CD14-positive monocyte (primary cell): ENCODE measurements around the gene IRAK1. TPM values are rescaled to one million over a fixed set of nuclear protein-coding genes. Genes with fewer than 3 reads are reported as not detected.

ENCODE experiments used
- DNase-seq, 3 donors: peaks; one replicate each; pipeline ENCODE4 v3.0.0-alpha.2; 2011 to 2022
- H2AFZ ChIP-seq: 2 replicates; pipeline ENCODE4 v1.6.0; 2012; ENCODE audit warnings: mild to moderate bottlenecking, low read depth, low read length, inconsistent platforms; ENCODE audit not compliant: insufficient read depth, poor library complexity, severe bottlenecking
- H3K27ac ChIP-seq, 2 donors: 1 replicate in 1 of 2; 2 replicates in 1 of 2; pipeline ENCODE4 v1.5.1; 2012 to 2013; ENCODE audit warnings: low read length in 2 of 2, control low read depth in 1 of 2, inconsistent platforms in 1 of 2, low read depth in 1 of 2, mild to moderate bottlenecking in 1 of 2
- H3K27me3 ChIP-seq, 2 donors: one replicate each; pipeline versions ENCODE4 v1.6.0 to v1.6.1; 2011 to 2013; ENCODE audit warnings: low read length in 2 of 2; ENCODE audit not compliant: control insufficient read depth in 2 of 2, insufficient read depth in 2 of 2
- H3K36me3 ChIP-seq, 2 donors: replicated peaks in 1 of 2; 1 replicate in 1 of 2; 2 replicates in 1 of 2; pipeline versions ENCODE4 v1.5.1 to v1.6.1; 2012 to 2013; ENCODE audit warnings: low read length in 2 of 2, control low read depth in 1 of 2, inconsistent platforms in 1 of 2, mild to moderate bottlenecking in 1 of 2; ENCODE audit not compliant: insufficient read depth in 2 of 2, control insufficient read depth in 1 of 2
- H3K4me1 ChIP-seq, 2 donors: 1 replicate in 1 of 2; 2 replicates in 1 of 2; pipeline versions ENCODE4 v1.5.1 to v1.6.1; 2012 to 2013; ENCODE audit warnings: low read length in 2 of 2, control low read depth in 1 of 2, inconsistent platforms in 1 of 2, mild to moderate bottlenecking in 1 of 2, moderate library complexity in 1 of 2; ENCODE audit not compliant: insufficient read depth in 2 of 2, control insufficient read depth in 1 of 2
- H3K4me2 ChIP-seq: replicated peaks from 2 replicates; pipeline ENCODE3; 2012; ENCODE audit warnings: low read length, moderate library complexity, mild to moderate bottlenecking; ENCODE audit not compliant: poor library complexity, severe bottlenecking; ENCODE audit errors: extremely low read depth
- H3K4me3 ChIP-seq, 3 experiments: fragments of 200-600 bp in 1 of 3; sonication (generic) in 1 of 3; replicated peaks in 1 of 3; 1 replicate in 2 of 3; 2 replicates in 1 of 3; pipeline ENCODE4 v1.5.1; 2011 to 2013; ENCODE audit warnings: low read length in 3 of 3, mild to moderate bottlenecking in 3 of 3, control low read depth in 2 of 3, low read depth in 2 of 3, inconsistent platforms in 1 of 3, moderate library complexity in 1 of 3
- H3K79me2 ChIP-seq: 2 replicates; pipeline ENCODE4 v1.6.0; 2012; ENCODE audit warnings: mild to moderate bottlenecking, control low read depth, inconsistent platforms, low read length, moderate library complexity; ENCODE audit not compliant: insufficient read depth
- H3K9ac ChIP-seq: 2 replicates; pipeline ENCODE4 v1.6.0; 2017; ENCODE audit warnings: low read length, mild to moderate bottlenecking; ENCODE audit not compliant: insufficient read depth, poor library complexity, severe bottlenecking
- H3K9me3 ChIP-seq, 2 donors: replicated peaks in 1 of 2; 1 replicate in 1 of 2; 2 replicates in 1 of 2; pipeline versions ENCODE4 v1.5.1 to v1.6.1; 2012 to 2013; ENCODE audit warnings: low read length in 2 of 2, control low read depth in 1 of 2; ENCODE audit not compliant: control insufficient read depth in 1 of 2, insufficient read depth in 1 of 2
- H4K20me1 ChIP-seq: 2 replicates; pipeline ENCODE4 v1.6.0; 2012; ENCODE audit warnings: mild to moderate bottlenecking, low read length, control low read depth, moderate library complexity; ENCODE audit not compliant: insufficient read depth
- H3K27ac Mint-ChIP-seq, 7 donors: one replicate each; pipeline ENCODE4 v1.8.0; 2020; ENCODE audit warnings: mild to moderate bottlenecking in 7 of 7, mixed read lengths in 7 of 7, moderate library complexity in 6 of 7, inconsistent platforms in 2 of 7
- H3K27me3 Mint-ChIP-seq, 3 donors: one replicate each; pipeline ENCODE4 v1.8.0; 2021 to 2022; ENCODE audit warnings: low read depth in 3 of 3, mild to moderate bottlenecking in 3 of 3, mixed read lengths in 3 of 3, moderate library complexity in 3 of 3, inconsistent platforms in 1 of 3
- H3K36me3 Mint-ChIP-seq, 2 donors: one replicate each; pipeline ENCODE4 v1.8.0; 2020; ENCODE audit warnings: mixed read lengths in 2 of 2, inconsistent platforms in 1 of 2, mild to moderate bottlenecking in 1 of 2
- H3K4me1 Mint-ChIP-seq: one replicate; pipeline ENCODE4 v1.8.0; 2020; ENCODE audit warnings: mild to moderate bottlenecking, mixed read lengths
- H3K4me3 Mint-ChIP-seq, 2 donors: one replicate each; pipeline ENCODE4 v1.8.0; 2020; ENCODE audit warnings: mild to moderate bottlenecking in 2 of 2, mixed read lengths in 2 of 2, moderate library complexity in 1 of 2
- H3K9me3 Mint-ChIP-seq, 7 donors: one replicate each; pipeline ENCODE4 v1.8.0; 2020 to 2022; ENCODE audit warnings: mixed read lengths in 7 of 7, mild to moderate bottlenecking in 6 of 7, moderate library complexity in 6 of 7, inconsistent platforms in 2 of 7
- CTCF ChIP-seq: fragments of 200-600 bp; IDR thresholded peaks from one replicate; pipeline ENCODE4 v1.8.0; 2022; ENCODE audit warnings: antibody characterized with exemption, mild to moderate bottlenecking
- WGBS: methylation state at CpG from one replicate; pipeline ENCODE4 v1.1.5; 2013; ENCODE audit warnings: missing lambda C conversion rate; ENCODE audit not compliant: insufficient coverage; 5-methylcytosine and 5-hydroxymethylcytosine counted together
- intact Hi-C, 2 donors: fragments of 100-400 bp; cut with micrococcal nuclease; formaldehyde crosslinking; loops; one replicate each; pipeline versions ENCODE4 v1.15.0 to v1.15.1; 2023
- polyA plus RNA-seq, 3 donors: library from polyadenylated mRNA; depleted of rRNA in 1 of 3; unstranded in 2 of 3; stranded (reverse) in 1 of 3; fragments of 300-500 nt in 2 of 3; fragments of >200 nt in 1 of 3; fragmentation: Illumina TruSeq in 2 of 3; gene quantifications; 1 replicate in 2 of 3; 2 replicates in 1 of 3; pipeline ENCODE4 v1.2.3, GENCODE V29; 2012 to 2021

Gene IRAK1
- polyA plus RNA-seq, 3 donors: 47.8 to 109 (median 49.5) TPM

- H3K4me3 Mint-ChIP-seq: no peak overlapping the region
- intact Hi-C loops: no loop called here
- Histone ChIP-seq H3K4me1 (peaks cover 1 to 3% of the 10 kb centered on the region in 2 donors), H3K9ac (no peak overlapping the region), H3K4me3 (no peak overlapping the region), H2AFZ (no peak overlapping the region), H3K27ac (no peak overlapping the region), H3K4me2 (no peak overlapping the region), H3K9me3 (no peaks in the 10 kb centered on the region), H3K27me3 (peaks cover 0 to 18% of the 10 kb centered on the region in 2 donors), H4K20me1 (peaks cover 72% of the 10 kb centered on the region), H3K36me3 (peaks cover 24 to 52% of the 10 kb centered on the region in 2 donors), H3K79me2 (peaks cover 35% of the 10 kb centered on the region)
- H3K27me3 Mint-ChIP-seq: peaks cover 0 to 54% (median 3%) of the 10 kb centered on the region in 3 donors
- WGBS: 100% methylated on average over 9 of the region's 11 CpGs
- DNase-seq: no peak
- H3K4me1 Mint-ChIP-seq: peaks cover 17% of the 10 kb centered on the region
- H3K36me3 Mint-ChIP-seq: peaks cover 53 to 58% of the 10 kb centered on the region in 2 donors
- no peak for TF ChIP-seq CTCF
- peak overlapping the region in 2 of 7 donors; percentile 70 to 79 for H3K27ac Mint-ChIP-seq
- peaks cover 0 to 2% (median 0%) of the 10 kb centered on the region in 7 donors for H3K9me3 Mint-ChIP-seq
Measured at GRCh38 chrX:154048398-154048797, 28.7 kb upstream of the IRAK1 start.

- intact Hi-C loops: no loop called here
- Histone ChIP-seq H2AFZ (no peak overlapping the region), H3K79me2 (peaks cover 39% of the 10 kb centered on the region), H3K9ac (no peak overlapping the region), H3K4me2 (no peak overlapping the region), H3K4me3 (no peak overlapping the region), H3K9me3 (no peaks in the 10 kb centered on the region), H4K20me1 (peaks cover 79% of the 10 kb centered on the region), H3K36me3 (peaks cover 24 to 47% of the 10 kb centered on the region in 2 donors), H3K4me1 (peaks cover 4 to 5% of the 10 kb centered on the region in 2 donors), H3K27me3 (peaks cover 0 to 24% of the 10 kb centered on the region in 2 donors), H3K27ac (no peak overlapping the region)
- Mint-ChIP-seq H3K9me3 (peaks cover 0 to 2% (median 0%) of the 10 kb centered on the region in 7 donors), H3K36me3 (peaks cover 47 to 58% of the 10 kb centered on the region in 2 donors), H3K4me1 (peaks cover 25% of the 10 kb centered on the region), H3K4me3 (no peak overlapping the region), H3K27ac (peak overlapping the region in 2 of 7 donors; percentile 20 to 27), H3K27me3 (peaks cover 0 to 55% (median 3%) of the 10 kb centered on the region in 3 donors)
- TF ChIP-seq CTCF: no peak
- no CpG with 5 or more reads among the region's 4 CpGs for WGBS
- no peak for DNase-seq
Measured at GRCh38 chrX:154046940-154047610, 27.4 kb upstream of the IRAK1 start.
